Neural progenitor cell (in vitro differentiated cells): Measurements from ENCODE around the gene RB1.

Source experiments
- CTCF ChIP-seq: fragments of 200-600 bp; sonication (generic); IDR thresholded peaks from 2 replicates; pipeline ENCODE4 v1.5.1; 2017; ENCODE audit warnings: antibody characterized with exemption, mild to moderate bottlenecking
- EZH2 ChIP-seq: fragments of 200-600 bp; sonication (generic); IDR thresholded peaks from 2 replicates; pipeline ENCODE4 v1.6.1; 2017; ENCODE audit warnings: antibody characterized with exemption, mild to moderate bottlenecking, moderate library complexity
- EZH2phosphoT487 ChIP-seq: fragments of 200-600 bp; sonication (generic); IDR thresholded peaks from 2 replicates; pipeline ENCODE4 v1.6.1; 2017; ENCODE audit warnings: antibody characterized with exemption

GRCh38 chr13:48319531-48320398 is 16.2 kb downstream of the RB1 start:
- TF ChIP-seq CTCF (no peak), EZH2phosphoT487 (no peak), EZH2 (no peak)
